Ovary (tissue), 3 donors: ENCODE results near the gene DPH5.

Experiments
- CTCF ChIP-seq, 3 donors: fragments of 450-650 bp in 2 of 3; fragments of 200-600 bp in 1 of 3; IDR thresholded peaks; one replicate each; pipeline versions ENCODE4 v1.5.1 to v1.8.0; 2016 to 2022; ENCODE audit warnings: antibody characterized with exemption in 3 of 3, mild to moderate bottlenecking in 1 of 3
- EP300 ChIP-seq: sonication (generic); formaldehyde crosslinking; IDR thresholded peaks from one replicate; pipeline ENCODE4 v1.6.1; 2017; ENCODE audit warnings: antibody characterized with exemption
- POLR2A ChIP-seq: fragments of 450-650 bp; IDR thresholded peaks from one replicate; pipeline ENCODE4 v1.6.1; 2017; ENCODE audit warnings: antibody characterized with exemption, mild to moderate bottlenecking, moderate library complexity
- donor health status: DM: no; HTN: no; CAD: no.

DNA sequence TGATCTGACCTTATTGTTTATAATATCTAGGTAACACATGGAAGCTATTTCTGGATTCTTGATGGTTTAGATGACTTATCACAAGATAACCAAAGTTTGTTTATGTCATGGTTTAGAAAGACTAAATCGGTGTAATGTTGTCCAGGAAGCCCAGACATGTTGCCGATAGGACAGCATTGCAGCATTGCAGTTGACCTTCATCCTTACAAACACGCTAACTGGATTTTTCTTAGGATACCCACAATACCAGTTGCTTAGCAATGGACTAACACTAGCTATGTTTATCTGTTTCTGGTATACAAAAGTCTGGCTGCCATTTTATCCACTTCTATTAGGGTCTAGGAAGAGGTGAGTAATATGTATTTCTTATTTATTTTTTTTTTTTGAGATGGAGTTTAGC is 11.7 kb upstream of the DPH5 start:
- TF ChIP-seq CTCF (IDR thresholded peaks at IDR 0.05) (no peak), POLR2A (no peak), EP300 (no peak)
